NCI-H1048 (cell line): ENCODE measurements around the gene TTC3.

ENCODE experiments used
- DNase-seq: peaks from one replicate; lab custom pipeline; 2025; lab: John Stamatoyannopoulos, UW

The TTC3 gene

DNA sequence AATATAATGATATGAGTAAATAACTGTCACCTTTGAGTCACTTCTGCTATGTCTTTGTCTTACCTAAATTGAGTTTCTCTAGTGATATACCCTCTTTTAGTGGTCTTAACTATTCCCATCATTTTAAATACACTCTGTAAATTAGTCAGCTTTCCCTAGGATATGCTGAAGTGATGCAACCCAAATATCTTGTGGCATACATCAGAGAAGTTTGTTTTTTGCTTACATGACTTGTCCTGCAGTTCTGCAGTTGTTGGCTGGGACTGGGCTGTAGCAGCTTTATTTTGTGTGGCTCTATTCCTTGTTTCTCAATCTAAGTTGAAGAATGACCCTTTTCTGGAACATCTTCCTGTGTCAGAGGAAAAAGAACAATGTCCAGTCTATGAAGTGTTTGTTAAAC, 76.4 kb downstream of the TTC3 start:
- DNase-seq = no peak

GRCh38 chr21:37153196-37153934, 80.3 kb downstream of the TTC3 start:
- no peak for DNase-seq

DNA sequence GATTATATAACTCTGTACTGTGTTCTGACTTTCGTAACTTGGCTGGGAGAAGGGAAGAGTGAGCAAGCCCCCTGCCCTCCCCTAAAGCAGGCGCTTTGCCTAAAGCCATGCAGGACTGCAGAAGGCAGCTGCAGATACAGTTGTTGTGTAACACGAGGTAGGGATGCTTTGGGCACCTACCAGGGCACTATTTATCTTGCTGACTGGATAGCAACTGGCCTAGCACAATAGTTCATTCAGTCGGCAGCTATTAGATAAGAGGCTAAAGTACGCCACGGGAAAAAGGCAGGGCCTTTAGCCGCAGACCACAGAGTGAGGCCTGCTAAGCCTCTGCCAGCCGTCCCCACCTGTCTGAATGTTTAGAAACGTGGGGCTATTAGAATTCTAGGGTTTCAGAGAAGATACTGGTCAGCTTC, 80.9 kb downstream of the TTC3 start:
- DNase-seq = no peak

DNA sequence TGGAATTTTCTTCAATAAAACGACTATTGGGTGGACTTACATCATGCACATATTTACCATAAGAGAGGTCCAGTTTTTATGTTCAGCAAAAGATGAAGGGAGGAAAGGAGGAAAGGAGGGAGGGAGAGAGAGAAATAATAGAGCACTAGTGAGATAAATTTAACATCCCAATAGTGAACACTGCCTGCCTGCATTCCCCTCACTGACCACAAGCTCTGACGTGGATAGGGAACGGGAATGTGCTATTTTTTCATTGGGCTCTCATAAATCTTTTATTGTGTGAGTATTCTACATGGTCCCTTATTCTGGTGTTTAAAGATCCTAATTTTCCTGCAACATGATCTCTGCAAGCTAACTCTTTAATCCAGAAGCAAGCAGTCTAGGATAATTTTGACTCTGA, 82.1 kb downstream of the TTC3 start:
- no peak for DNase-seq

- DNase-seq = no peak
Measured at GRCh38 chr21:37157938-37158337, 84.9 kb downstream of the TTC3 start.

- no peak for DNase-seq
Measured at GRCh38 chr21:37159053-37159776, 86.2 kb downstream of the TTC3 start.

- no peak for DNase-seq
Measured at GRCh38 chr21:37159949-37160348, 86.9 kb downstream of the TTC3 start.

GRCh38 chr21:37164742-37165141, 91.7 kb downstream of the TTC3 start:
- DNase-seq = no peak

GRCh38 chr21:37165586-37165985, 92.5 kb downstream of the TTC3 start:
- no peak for DNase-seq

- DNase-seq = no peak
Measured at GRCh38 chr21:37166733-37167132, 93.7 kb downstream of the TTC3 start.

DNA sequence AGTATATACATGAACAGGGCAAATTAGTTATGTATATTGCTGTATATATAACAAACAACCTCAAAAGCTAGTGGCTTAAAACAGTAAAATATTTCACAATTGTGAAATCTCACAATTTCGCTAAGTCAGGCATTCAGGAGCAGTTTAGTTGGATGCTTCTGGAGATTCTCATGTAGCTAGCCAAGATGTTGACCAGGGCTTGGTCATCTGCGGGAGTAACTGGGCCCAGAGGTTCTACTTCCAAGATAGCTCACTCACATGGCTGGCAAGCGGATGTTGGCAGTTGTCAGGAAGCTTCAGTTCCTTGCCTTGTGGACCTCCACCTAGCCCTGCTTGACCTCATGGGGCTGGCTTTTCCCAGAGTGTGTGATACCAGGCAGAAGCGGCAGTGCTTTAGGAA, 95.6 kb downstream of the TTC3 start:
- no peak for DNase-seq

- DNase-seq = no peak
Measured at GRCh38 chr21:37172646-37173045, 99.6 kb downstream of the TTC3 start.

DNA sequence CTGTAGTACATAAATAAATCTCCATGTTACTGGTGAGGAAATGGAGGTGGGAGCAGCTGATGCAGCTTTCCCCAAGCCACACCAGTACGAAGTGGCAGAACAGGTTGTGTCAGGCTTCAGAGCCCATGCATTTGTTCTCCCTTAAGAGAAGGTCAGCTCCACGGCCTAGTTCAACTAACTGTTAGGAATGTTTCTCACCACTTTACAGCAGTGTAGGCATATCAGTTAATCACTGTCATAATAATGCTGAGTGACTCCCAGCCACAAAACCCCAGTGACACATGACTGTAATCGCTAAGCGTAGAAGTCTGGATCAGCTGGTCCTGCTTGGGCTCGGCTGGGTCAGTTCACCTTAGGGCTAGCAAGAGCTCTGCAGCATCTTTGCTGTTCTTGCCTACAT, 103.7 kb downstream of the TTC3 start:
- DNase-seq = no peak

- DNase-seq = no peak
Measured at GRCh38 chr21:37181059-37181458, 108.0 kb downstream of the TTC3 start.

GRCh38 chr21:37182222-37182621, 109.2 kb downstream of the TTC3 start:
- no peak for DNase-seq

- DNase-seq = no peak
Measured at GRCh38 chr21:37183749-37184148, 110.7 kb downstream of the TTC3 start.

GRCh38 chr21:37184784-37185593, 111.9 kb downstream of the TTC3 start:
- DNase-seq = no peak

- no peak for DNase-seq
Measured at GRCh38 chr21:37186983-37187382, 113.9 kb downstream of the TTC3 start.

- no peak for DNase-seq
Measured at GRCh38 chr21:37188825-37189224, 115.8 kb downstream of the TTC3 start.

GRCh38 chr21:37192019-37192418, 119.0 kb downstream of the TTC3 start:
- no peak for DNase-seq

- DNase-seq = no peak
Measured at GRCh38 chr21:37193006-37193405, 120.0 kb downstream of the TTC3 start.

GRCh38 chr21:37193676-37194075, 120.6 kb downstream of the TTC3 start:
- no peak for DNase-seq

DNA sequence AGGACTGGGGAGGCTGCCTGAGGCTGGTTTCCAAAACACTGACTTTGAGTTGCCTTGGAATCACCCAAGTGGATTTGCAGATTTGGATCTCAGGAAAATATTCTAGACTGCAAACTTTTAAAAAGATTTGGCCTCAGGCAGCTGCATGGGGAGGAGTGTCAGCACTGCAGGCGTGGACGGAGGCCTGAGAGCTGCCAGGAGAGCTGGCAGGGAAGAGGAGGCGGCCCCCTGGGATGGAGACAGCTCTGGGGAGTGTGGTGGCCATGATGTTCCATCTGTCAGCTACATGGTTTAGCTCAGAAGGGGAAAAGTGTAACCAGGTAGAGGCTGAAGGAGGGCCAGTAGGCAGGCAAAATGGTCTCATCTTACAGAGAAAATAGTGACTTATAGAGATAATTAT, 122.0 kb downstream of the TTC3 start:
- DNase-seq = no peak
